Stimulated activated CD8-positive, alpha-beta memory T cell treated with anti-CD3 and anti-CD28 coated beads, Interleukin-4, amount 100 ng/mL, for 24 hours (primary cell): ENCODE measurements around the gene IQGAP2.

Experiments
- DNase-seq: peaks from one replicate; pipeline ENCODE4 v3.0.0-alpha.2; 2020; ENCODE audit warnings: low read depth

IQGAP2 gene

DNA sequence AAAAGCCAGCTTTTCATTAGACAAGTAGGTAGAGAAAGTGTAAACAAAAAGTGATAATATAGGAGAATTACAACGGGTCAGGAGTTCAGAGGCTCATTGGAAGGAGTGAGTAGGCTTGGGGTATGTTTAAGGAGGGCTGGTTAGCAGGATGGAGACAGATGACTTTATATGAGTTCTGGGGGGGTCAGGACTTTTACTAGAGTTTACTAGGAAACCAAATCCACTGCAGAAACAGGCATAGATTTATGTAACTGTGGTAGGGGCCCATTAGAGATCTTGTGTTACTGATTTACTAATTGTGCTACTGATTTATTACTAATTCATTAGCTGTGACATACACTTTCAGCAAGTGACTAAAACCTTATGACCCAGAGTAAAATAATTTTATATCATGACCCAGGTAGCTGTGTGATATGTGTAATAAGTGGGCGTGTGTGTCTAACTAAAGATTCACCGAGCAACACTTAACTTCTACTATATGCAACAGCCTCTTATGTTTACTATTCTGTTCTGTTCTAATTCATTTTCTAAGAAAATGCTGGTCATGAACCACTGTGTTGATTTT lies 73.5 kb downstream of the IQGAP2 start:
- DNase-seq, result no peak

DNA sequence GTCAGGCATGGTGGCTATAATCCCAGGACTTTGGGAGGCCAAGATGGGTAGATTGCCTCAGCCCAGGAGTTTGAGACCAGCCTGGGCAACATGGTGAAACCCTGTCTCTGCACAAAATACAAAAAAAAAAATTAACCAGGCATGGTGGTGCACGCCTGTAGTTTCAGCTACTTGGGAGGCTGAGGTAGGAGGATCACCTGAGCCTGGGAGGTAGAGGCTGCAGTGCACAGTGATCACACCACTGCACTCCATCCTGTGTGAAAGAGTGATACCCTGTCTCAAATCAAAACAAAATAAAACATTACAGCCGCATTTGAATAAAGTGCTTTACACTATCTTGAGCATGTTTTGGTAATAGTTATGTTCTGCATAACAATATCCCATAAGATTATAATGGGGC lies 74.0 kb downstream of the IQGAP2 start:
- no peak for DNase-seq

DNA sequence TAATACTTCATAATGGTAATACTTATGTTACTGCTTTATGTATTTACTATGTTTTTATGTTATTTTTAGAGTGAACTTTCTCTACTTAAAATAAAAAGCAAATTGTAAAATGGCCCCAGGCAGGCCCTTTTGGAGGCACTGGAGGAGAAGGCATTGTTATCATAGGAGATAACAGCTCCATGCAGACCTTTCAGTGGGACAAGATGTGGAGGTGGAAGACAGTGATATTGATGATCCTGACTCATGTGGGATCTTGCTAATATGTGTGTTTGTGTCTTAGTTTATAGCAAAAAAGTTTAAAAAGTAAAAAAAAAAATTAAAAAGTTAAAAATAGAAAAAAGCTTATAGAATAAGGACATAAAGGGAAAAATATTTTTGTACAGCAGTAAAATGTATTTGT lies 74.5 kb downstream of the IQGAP2 start:
- DNase-seq, result no peak

DNA sequence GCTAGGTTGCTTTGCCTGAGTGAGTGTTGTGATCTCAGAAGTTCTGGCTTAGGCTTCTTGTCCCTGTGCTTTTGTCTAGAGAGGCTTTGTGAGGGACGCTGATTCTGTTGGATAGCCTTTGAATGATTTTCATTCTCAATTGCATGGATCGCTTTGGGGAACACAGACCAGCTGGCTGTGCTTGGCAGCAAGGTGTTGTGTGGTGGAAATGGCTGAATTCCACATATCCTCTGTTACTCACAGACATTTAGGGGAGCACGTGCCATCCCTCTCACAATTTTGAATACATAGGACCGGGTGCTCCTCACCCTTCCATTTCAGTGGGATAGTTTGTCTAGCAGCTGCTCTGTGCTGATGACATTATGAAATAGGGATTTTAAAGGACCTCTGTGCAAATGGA lies 76.2 kb downstream of the IQGAP2 start:
- DNase-seq, result no peak

DNA sequence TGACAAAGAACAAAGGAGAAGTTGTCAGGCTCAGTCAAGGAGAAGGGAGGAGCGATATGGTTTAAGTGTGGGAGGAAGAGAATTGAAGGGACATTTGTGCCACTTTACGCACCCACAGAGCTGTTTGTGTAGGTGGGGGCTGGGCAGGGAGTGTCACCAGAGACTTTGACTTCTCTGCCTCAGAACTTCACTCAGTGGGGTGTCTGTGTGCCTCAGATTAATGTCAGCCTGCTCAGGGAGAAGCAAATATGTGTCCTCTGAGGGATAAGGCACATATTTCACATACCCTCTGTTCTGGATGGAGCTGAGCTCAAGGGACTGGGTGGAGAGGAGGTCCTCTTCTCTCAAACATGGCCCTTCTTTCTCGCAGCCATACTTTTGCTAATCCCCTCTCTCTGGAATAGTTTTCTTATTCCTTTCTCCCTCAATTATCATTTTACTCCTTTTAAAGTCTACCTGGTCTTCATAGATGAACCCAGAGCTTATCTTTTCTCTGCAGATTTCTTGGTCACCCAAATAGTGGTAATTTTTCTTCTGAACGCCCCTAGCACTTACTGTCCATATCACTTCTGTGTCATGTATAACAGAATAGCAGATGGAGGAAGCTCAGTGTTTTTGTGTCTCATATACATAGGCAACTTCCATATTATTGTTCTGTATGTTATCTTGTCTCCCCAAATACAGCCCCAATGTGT lies 77.0 kb downstream of the IQGAP2 start:
- no peak for DNase-seq

DNA sequence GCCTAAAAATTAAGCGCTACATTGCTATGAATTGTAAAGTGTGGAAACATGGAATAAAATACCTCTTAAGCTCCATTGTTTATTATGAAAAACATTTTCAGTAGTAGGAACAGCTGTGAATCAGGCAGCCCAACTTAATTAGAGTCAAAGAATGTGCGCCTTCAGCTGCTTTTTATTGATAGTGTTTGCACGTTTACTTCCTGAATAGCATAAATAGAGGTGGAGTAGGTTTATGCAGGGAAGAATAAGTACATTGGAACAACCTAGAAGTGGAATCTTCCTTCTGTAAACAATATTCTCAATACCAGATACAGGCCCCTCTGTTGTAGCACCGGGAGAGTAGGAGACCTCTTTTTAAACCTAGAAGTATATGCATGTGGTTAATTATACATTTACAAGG lies 79.9 kb downstream of the IQGAP2 start:
- no peak for DNase-seq

DNA sequence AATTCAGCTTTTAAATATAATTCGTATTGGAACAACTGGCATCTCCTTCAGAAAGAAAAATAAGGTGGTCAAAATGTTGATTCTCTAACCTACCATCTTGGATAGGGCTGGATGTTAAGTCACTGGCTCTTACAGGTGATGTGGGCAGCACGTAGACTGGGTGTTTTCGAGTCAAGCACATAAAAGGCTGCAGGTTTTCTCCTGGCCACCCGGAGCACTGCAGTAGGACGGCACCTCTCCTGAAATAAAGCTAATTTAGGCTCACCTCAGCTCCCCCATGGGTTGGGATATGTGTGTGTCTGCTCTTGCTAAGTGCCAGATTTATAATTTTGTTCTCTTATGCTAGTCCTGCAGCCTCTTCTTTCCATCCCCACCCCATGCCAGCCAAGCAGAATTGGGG lies 80.3 kb downstream of the IQGAP2 start:
- no peak for DNase-seq

DNA sequence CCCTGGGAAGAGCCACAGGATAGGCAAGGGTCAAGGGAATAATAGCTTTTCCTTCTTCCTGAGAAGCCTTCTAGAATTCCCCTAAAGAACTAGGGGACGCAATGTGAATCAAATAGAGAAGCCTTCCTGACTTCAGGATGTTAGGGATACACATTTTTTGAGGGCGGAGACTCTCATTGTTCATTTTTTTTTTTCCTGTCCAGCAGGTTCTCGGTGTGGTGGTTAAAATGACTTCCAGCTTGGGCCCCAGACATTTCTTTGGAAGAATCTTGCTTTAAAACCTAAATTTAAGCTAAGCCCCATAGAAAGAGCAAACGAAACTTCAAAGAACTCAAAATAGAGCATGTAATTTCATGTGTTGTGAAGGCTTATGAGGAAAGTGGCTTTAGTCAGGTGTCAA lies 80.8 kb downstream of the IQGAP2 start:
- DNase-seq, result no peak

DNA sequence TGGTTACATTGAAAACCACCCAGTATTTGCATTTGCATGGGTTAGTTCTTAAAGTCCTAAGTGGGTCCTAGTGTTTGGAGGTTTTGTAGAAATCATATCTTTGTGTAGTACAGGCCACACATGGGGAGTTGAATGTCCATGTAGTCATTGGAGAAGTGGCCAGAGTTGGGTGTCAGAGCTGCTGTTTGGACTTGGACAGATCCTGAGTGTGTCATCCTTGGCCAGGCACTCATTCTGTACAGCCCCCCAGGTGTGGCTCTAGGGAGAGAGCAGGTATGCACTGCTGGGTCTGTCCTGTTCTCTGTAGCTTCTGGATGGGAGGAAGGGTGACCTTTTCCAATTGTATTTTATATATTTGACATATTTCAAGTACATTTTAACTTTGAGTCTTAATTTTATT lies 82.4 kb downstream of the IQGAP2 start:
- DNase-seq, result no peak

DNA sequence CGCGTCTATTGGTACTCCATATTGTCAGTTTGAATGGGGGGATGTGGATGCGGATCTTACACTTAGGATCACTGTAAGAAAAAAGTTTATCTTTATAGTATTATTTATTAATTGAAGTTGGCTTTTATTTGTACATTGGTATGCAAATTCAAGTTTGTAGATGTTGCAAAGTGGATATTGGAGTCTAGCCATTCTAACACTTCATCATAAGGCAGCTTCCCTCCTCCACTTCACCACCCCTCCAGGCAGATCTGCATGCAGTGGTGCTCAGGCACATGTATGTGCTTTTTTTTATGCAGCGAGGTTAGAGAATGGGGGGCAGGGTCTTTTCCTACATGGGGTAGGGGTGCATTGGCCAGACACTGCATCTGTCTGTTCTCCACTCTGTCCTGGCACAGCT lies 84.3 kb downstream of the IQGAP2 start:
- DNase-seq, result no peak

DNA sequence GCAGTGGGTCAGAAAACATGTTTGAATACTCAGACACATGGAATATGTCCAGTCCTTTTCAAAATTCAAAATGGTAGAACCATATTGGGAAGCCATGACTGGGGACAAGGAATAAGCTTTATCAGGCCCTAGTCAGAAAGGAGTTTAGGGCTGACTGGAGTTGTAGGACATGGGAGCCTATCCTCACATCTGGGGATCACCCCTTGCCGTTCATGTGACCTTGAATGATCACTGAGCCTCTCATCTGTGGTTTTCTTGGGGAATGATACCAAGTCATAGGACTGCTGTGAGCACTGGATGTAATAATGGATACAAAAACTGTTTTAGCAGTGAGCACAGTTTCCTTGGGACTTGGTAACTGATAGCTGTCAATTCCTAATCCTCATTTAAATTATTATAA lies 84.7 kb downstream of the IQGAP2 start:
- no peak for DNase-seq

DNA sequence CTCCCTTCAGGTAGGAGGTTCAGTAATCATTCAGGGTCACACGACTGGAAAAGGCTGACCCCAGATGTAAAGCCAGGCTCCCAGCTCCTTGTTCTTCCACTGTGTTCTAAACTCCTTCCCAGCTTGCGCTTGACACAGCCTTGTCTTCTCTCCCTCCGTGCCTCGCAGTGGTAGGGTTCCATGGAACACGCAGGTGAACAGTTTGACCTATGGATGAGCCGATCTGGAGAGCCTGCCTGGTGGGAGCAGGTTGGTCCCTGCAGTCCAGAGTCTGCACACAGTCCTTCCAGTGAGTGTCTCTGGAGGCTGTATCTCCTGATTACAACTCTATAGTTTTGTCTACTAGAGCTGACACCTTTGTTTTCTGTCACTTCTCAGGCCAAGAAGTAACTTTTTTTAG lies 85.9 kb downstream of the IQGAP2 start:
- no peak for DNase-seq

DNA sequence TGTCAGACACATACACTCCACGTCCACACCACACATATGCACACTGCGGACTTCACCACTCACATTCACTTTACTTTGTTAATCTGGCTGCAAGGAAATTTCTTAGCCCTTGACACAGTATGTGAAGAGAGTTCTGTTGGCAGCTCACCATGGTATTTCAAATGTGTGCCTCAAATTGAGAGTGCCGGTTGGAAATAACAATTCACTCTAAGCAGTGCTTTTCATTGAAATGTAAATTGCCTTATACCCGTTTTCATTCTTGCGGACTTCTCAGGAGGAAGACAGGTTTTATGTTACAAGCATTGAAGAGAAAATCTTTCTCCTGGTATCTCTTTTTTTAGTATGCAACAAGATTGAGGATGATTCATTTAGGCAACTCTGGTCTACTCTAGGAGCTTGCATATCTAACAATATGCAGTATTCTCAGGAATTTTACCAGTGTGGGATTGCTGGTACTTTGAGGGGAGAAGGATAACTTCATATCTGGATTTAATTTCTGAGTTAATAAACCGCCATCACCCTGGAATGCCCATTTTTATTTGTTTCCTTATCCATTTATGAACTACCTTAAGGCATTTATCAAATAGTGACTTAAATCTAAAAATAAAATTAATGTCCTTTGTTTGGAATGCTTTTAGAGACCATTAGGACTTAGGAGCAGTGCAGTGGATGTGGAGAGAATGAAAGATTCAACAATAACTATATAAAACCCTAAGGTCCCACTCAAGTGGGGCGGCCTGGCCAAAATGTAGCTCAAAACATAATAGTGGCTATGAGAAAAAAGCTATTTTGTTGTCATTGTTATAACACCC lies 87.0 kb downstream of the IQGAP2 start:
- DNase-seq, result no peak

DNA sequence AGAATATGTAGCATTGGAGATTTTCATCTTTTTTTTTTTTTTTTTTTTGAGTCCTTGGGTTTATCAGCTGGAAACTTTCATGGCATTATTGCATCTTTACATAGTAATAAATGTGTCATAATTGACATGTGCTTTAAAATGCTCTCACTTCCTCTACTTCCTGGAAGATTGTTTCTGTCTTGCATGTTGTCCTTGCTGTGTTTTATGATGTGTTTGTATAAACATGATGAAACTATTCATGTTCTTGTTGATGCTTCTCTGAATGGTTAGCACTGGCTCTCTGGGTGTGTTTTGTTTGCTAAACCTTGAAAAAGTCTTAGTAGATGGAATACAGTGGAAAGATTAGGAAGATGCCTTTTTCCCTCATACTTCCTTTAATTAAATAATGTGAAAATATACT lies 87.9 kb downstream of the IQGAP2 start:
- no peak for DNase-seq

DNA sequence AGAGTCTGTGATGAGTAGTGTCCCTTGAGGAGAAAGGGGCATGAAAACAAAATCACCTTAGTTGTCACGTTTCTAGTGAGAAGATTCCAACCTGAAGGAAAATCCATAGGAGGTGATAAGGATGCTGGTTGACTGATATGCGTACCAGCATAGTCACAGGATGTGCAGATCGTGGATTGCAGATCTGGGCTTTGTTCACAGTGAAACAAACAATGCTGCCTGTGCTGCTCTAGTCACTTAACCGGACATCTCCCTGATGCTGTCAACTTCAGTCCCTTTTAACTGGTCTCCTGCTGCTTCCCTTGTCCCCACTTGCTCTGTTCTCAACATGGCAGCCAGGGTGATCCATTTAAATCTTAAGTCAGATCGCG lies 89.7 kb downstream of the IQGAP2 start:
- DNase-seq, result no peak

DNA sequence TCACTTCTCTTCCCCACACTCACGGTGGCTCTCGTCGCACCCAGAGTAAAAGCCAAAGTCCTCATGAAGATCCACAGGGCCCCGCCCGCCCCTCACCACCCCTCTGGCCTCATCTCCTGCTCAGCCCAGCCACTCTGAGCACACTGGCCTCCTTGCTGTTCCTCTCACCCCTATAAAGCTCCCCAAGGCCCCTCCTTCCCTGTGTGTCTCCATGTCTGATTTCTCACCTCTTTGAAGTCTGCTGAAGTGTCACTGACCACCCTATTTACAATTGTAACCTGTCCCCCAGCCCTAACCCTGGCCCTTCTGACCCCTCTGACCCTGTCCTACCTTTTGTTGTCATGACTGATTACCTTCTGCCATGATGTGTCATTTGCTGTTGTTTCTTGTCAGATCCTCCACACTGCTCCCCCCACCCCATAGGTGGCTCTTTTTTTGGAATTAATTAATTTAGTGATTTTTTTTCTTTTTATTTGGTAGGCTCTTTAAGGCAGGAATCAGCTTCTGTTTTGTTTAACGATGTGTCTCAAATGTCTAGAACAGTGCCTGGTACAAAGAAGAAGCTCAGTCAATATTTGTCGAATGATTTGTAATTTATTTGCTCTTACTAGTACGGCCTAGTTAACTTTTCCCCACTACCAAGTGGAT lies 90.2 kb downstream of the IQGAP2 start:
- DNase-seq, result no peak

DNA sequence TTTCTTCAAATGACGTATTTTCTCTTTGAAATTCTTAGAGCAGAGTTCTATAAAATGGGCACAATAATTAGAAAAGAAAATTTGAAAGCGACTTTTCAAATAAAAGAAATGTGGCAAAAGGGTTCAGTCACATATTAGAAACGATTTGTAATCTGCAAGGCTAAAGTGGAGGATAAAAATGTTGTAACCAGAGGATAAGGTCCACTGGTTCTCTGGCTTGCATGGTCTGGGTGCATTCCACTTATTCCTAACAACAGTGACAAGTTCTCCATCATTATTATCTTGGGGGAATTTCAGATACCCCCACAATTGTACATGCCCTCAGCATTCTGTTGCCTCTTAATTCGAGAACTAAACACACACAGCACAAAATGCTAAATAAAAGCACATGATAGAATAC lies 91.1 kb downstream of the IQGAP2 start:
- DNase-seq, result no peak

DNA sequence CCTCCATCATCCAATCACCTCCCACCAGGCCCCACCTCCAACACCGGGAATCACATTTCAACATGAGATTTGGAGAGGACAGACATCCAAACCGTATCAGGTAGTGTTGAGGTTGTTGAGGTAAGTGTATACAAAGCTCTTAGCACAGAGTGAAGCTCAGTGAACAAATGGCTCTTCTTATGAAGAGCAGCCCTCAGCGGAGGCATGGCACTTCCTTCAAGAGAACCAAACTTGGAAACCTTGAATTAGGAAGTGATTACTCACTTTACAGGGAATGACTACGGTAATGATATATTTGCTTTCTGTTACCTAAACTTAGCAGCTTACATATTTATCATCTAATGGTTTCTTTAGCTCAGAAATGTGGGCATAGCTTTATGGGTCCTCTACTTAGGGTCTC lies 92.8 kb downstream of the IQGAP2 start:
- no peak for DNase-seq

DNA sequence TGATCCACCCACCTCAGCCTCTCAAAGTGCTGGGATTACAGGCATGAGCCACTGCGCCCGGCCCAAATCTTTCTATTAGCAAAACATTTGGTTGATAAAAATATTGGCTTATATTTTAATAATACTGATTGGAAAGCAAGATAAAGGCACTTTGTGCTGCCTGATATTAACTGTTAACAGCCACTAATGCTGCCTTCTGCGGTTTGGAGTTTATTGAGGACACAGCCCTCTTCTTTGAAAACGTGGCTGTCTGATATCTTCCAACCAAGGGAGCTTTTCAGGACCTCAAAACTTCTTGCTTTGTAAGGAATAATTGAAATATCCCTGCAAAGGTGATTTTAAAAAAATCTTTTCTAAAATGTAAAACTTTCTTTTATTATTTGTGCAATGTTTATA lies 94.0 kb downstream of the IQGAP2 start:
- no peak for DNase-seq

DNA sequence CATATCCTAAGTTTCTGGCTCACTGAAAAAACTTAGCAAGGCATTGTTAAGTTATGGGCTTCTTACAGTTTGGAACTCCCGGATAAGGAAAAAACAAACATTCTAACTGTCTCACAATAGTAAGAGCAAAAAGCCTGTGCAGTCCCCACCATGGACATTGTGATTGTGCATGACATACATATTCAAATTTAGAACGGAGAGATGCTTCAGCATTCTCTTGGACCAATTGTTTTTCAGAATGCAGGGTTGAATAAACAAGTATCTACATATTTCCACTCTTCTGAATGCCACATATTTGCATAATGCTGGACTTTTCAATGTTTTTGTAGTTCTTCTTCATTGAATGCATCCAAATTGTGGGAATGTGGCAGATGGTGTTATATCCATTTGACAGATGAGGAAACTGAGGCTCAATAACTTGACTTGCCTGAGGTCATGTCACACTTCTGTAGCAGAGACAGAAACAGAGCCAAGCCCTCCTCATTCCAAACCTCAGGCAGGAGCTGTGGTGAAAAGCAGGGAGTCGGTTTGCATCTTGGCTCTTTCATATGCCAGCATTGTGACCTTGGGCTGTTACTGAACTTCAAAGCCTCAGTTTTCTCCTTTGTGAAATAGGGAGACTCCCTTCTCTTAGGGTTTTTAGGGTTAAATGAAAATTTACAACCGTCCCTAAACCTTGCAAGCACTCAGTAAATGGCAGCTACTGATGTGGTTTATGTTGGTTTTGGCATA lies 95.1 kb downstream of the IQGAP2 start:
- DNase-seq, result no peak

DNA sequence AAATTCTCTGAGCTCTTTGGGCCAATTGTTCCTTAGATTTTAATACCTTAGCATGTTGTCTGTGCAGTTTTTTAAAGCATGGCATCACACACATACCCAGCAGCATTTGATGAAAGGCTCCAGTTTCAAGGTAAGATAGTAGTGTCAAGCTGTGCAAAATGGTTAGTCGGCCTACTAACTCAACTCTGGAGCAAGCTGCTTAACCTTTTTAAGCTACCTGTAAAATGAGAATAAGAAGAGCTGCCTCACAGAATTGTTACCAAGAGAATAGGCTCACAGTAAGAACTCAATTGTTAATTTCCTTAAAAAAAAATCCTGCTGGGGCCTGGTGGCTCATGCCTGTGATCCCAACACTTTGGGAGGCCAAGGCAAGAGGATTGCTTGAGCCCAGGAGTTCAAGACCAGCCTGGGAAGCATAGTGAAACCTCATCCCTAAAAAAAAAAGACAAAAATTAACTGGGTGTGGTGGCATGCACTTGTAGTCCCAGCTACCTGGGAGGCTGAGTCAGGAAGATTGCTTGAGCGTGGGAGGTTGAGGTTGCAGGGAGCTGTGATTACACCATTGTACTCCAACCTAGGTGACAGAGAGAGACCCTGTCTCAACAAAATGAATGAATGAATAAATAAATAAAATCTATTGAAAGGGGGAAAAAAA lies 96.5 kb downstream of the IQGAP2 start:
- no peak for DNase-seq
